GM21717 (cell line): ENCODE measurements around the gene RALB.

Experiments used
- ATAC-seq: cut with Tn5 transposase; IDR thresholded peaks from one replicate; pipeline ENCODE4 v1.9.1; 2021; ENCODE audit warnings: mild to moderate bottlenecking, moderate library complexity; ENCODE audit not compliant: unreplicated experiment

Gene RALB

DNA sequence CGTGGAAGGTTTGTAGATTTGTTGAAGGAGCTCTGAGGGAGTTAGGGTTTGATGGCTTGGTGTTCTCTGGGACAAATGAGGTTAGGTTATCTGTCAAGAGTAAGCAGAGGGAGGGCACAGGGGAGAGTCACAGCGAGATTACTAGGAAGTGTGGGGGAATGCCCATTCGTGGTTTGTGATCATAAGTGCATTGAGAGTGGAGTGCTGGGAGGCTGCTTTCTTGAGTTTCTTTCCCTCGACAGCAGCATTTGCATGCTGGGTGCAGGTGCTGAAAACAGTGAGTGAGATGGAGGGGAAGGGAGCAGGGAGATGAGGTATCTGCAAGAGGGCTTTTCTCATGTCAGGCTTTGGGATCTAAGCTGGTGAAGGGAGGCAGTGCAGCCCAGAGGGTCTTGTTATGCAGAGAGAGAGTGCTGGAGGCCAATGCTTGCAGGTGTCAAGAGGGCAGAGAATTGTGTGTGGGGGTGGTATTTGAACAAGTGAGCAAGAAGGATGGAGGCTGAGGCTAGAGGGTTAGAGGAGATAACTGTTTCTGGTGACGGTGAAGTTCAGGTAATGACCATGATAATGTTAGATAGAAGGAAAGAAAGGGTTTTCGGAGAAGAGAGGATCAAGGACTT lies 8.8 kb downstream of the RALB start:
- ATAC-seq: peak; percentile 89

DNA sequence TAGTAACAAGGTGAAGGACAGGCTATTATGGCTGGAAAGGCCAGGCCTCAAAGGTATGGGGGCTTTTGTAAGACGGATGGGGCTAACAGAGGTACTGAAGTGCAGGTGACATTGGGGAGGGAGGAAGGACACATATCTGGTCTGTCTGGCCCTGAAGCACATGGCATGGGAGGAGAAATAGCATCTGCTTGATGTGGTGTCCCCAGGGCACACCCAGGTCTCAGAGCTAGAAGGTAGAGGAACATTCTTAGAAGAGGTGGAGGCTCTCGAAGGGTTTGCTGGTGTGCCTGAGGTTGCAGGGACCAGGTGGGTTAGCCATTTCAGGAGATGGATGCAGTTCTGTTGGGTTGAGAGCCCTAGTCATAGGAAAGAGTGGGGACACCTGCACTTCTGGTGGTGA lies 9.5 kb downstream of the RALB start:
- ATAC-seq: no peak

DNA sequence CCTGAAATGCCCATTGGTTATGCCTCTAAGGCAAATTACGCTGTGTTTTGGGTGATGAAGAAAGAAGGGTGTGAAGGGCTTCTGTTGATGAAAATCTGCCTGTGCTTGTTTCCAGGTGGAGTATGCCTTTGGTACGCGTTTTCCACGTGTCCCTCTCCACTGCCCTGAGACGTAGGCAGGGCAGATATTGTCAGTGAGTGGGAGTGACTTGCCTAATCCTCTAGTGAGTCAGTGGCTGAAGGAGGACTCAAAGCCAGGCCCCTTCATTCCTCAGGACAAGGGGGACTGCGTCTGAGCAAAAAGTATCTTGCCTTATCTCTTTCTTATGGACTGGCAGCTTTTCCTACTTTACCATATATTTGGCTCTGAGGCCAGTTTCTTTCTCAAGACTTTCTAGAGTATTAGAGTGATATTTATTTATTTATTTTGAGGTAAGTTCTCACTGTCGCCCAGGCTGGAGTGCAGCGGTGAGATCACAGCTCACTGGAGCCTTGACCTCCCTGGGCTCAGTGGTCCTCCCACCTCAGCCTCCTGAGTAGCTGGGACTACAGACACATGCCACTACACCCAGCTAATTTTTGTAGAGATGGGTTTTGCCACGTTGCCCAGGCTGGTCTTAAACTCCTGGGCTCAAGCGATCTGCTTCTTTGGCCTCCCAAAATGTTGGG lies 10.2 kb downstream of the RALB start:
- no peak for ATAC-seq

DNA sequence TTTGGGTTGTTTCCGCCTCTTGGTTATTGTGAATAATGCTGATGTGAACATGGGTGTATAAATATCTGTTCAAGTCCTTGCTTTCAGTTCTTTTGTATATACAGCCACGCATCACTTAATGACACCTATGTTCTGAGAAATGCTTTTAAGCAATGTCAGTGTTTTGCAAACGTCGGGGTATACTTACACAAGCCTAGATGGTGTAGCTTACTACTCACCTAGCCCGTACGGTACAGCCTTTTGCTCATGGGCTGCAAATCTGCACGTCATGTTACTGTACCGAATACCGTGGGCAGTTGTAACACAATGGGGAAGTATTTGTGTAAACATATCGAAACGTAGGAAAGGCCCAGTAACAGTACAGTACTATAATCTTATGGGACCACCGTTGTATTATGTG lies 12.4 kb downstream of the RALB start:
- ATAC-seq: no peak

DNA sequence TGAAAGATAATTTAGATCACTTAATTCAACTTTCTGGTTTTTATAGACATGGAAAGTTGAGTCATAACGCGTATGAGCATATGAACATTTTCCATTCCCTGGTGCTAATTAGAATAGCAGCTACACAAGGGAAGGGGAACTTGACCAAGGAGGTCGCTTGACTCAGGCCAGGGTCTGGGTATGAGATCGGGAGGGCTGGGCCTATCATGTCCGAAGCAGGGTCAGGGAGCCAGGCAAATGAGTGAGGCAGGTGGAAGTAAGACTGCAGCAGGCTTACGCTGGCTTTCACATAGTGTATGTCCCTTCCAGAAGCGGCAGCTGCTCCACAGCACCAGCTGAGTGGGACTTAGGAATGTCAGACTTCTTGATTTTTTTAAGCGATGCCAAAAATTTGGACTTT lies 14.7 kb downstream of the RALB start:
- ATAC-seq: no peak

DNA sequence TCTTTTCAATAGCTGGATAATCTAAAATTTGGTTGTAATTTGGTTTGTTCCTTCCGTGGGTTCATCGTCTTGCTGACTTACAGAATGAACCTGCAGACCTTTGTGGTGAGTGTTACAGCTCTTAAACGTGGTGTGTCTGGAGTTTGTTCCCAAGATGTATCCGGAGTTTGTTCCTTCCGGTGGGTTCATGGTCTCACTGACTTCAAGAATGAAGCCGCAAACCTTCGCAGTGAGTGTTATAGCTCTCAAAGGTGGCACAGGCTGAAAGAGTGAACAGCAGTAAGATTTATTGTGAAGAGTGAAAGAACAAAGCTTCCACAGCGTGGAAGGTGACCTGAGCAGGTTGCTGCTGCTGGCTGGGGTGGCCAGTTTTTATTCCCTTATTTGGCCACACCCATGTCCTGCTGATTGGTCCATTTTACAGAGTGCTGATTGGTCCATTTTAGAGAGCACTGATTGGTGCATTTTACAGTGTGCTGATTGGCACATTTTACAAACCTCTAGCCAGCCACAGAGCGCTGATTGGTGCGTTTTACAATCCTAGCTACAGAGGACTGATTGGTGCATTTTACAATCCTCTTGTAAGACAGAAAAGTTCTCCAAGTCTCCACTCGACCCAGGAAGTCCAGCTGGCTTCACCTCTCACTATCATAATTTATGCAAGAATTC lies 16.6 kb downstream of the RALB start:
- no peak for ATAC-seq

DNA sequence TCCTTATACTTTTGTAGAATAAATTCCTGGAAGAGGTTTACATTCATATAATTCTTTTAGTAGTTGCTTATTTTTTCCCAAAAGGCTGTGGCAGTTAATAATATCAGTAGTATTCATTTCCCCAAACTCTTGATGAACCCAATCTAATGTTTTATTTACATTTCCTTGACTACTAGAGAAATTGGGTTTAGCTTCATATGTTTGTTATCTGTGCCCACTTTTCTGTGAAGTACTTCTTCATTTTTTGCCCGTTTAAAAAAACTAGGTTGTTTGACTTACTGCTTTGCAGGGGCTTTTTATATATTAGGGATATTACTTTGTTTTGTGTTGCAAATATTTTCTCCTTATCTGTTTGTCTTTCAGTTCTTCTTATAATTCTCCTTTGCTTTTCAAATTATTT lies 17.2 kb downstream of the RALB start:
- no peak for ATAC-seq

DNA sequence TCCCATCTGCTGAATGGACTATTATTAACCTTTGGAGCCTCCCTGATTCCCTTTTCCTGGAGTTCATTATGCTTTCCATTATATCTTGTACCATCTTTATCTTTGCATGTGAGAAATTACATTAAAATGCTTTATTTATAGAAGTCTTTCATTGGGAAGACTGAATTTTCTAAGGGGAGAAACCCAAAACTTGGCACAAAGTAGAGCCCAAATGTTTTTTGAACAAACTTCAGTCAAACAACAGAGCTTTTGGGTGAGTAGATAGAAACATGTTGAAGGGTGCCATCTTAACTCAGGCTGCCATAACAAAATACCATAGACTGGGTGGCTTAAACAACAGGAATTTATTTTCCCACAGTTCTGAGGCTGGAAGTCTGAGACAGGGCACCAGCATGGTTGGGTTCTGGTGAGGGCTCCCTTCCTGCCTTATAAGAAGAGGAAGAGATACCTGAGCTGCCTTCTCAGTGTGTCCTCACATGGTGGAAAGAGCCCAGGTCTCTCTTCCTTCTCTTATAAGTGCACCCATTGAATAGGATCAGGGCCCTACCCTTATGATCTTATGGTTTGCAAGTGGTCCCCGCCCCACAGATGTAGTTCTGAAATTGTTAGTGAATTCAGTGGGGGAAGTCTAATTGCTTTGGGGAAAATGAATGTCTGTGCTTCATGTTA lies 19.2 kb downstream of the RALB start:
- no peak for ATAC-seq

DNA sequence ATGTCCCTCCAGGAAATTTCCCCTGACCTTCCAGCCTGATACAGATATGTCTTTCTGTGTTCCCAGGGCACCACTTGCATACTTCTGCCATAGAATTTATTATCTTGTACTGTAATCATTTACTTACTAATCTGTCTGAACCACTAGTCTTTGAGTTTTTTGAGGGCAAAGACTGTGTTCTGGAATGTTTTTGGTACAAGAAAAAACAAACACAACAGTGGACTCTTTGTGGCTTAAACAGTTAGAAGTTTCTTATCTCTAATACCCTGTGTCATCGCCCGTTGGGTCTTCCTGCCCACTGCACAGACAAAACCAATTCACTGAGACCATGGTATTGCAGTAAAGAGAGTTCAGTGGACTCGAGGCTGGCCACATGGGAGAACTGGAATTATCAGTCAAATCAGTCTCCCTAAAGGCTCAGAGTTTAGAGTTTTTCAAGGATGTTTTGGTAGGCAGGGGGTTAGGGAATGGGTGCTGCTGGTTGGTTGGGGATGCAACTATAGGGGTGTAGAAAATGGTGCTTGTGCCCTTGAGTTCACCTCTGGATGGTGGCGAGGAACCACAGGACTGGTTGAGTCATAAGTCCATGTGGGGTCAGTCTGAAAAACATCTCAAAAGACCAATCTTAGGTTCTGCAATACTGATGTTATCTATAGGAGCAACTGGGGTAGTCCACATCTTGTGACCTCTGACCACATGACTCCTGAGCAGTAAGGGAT lies 20.3 kb downstream of the RALB start:
- no peak for ATAC-seq

DNA sequence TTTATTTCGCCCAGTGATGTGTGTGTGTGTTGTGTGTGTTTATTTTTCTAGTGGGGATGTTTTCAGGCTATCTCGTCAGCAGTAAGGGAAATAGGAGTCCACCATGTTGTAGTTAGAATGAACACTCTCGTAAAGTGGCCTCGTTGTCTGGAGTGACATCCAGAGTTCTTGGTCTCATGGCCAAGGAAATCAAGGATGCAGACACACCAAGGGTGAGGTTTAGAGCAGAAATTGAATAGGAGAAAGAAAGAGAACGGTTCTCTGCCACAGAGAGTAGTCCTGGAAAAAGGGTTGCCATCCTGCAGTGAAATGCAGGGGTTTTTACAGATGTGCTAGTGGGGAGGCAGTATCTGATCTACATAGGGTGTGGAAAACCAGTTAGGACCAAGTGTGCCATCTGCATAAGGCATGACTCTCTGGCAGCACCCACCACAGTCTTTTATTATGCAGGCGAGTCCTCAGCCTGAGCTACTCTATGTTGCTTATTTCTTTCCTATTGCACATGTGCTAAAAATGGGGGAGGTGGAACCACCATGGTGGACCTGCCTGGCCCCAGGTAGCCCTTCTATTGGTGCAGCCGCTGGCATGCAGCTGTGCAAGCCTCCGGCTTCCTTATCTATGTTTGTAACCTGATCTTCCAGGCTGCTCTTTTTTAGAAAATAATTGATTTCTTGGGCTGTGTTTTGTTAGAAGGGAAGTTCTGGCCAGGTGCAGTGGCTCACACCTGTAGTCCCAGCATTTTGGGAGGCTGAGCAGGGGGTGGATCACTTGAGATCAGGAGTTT lies 23.2 kb downstream of the RALB start:
- no peak for ATAC-seq

DNA sequence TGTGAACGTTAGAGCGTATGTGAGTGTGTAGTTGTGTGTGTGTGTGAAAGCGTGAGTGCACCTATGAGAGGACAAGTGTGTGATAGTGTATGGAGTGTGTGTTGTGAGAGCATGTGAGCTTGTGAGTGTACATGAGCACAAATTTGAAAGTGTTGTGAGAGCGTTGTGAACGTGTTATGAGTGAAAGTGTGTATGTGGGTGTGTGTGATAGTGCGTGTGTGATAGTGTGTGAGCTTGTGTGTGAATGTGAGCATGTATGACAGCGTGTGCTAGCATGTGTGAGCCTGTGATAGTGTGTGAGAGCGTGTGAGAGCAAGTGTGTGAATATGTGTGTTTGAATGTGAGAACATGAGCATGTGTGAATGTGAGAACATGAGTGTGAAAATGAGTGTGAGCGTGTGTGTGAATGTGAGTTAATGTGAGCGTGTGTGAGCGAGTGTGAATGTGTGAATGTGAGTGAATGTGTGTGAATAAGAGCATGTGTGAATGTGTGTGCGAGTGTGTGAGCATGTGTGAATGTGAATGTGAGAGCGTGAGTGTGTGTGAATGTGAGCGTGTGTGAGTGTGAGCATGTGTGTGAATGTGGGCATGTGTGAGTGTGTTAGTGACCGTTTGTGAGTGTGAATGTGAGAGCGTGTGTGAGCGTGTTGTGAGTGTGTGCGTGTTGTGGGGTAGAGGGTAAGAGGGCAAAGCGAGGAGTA lies 25.0 kb downstream of the RALB start:
- ATAC-seq: no peak

DNA sequence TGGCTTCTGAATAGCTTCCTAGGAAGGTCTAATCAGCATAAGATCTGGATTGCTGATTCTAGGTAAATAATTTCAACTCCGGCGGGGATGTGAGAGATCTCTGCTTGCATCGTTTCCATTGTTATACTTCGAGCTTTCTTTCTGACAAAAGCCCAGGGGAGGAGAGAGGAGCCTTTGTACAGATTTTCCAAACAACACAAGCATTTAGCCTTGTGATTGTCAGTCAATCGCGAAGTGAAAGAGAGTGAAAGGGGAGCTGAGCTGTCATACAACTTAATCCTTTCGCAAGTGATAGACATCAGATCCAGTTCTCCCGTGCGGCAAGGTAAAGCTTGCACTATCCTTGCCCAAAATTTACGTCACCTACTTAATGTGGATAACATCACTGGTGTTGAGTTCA lies 26.2 kb downstream of the RALB start:
- no peak for ATAC-seq

DNA sequence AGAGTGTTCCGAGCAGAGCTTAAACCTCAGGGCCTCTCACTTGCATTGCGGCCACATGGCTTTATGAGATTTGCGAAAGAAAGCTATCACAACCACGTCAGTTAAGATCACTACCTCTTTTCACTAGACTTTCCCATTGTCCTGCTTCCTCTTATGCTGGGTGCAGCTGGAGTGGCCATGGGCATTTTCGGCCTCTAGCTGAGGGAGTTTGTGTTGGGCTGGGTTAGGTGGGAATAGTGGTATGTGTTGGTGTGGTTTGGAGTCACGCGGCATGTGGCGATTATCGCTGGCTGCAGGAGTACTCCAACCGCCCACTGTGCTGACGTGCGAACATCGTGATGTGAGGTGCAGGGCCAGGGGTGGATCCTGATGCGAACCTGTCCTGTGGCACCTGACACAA lies 27.1 kb downstream of the RALB start:
- ATAC-seq: no peak

DNA sequence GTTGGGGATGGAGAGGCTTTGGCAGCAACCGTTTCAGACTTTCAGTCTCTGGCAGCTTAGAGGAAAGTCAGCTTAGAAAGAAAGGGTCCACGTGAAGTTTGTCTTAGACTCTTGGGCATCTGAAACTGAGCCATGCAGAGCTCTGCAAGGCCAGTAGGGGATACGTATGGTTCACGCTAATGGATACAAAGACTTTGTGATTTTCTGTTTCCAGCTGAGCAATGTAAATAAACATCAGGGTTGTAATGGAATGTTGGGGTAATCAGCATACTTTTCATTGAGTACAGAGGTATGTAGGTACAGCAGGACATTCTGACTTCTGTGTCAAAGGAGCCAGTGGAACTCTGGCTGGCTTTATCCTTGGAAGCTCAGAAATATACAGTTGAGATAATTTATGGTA lies 31.0 kb downstream of the RALB start:
- ATAC-seq: no peak

DNA sequence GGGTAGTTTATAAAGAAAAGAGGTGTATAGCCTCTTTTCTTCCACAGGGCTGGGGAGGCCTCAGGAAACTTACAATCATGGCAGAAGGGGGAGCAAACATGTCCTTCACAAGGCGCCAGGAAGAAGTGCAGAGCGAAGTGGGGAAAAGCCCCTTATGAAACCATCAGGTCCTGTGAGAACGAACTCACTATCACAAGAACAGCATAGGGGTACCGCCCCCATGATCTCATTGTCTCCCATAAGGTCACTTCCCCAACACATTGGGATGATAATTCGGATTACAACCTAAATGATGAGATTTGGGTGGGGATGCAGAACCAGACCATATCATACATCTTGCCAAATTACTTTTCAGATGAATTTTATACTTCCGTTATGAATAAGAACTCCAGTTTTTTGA lies 32.4 kb downstream of the RALB start:
- ATAC-seq: no peak

DNA sequence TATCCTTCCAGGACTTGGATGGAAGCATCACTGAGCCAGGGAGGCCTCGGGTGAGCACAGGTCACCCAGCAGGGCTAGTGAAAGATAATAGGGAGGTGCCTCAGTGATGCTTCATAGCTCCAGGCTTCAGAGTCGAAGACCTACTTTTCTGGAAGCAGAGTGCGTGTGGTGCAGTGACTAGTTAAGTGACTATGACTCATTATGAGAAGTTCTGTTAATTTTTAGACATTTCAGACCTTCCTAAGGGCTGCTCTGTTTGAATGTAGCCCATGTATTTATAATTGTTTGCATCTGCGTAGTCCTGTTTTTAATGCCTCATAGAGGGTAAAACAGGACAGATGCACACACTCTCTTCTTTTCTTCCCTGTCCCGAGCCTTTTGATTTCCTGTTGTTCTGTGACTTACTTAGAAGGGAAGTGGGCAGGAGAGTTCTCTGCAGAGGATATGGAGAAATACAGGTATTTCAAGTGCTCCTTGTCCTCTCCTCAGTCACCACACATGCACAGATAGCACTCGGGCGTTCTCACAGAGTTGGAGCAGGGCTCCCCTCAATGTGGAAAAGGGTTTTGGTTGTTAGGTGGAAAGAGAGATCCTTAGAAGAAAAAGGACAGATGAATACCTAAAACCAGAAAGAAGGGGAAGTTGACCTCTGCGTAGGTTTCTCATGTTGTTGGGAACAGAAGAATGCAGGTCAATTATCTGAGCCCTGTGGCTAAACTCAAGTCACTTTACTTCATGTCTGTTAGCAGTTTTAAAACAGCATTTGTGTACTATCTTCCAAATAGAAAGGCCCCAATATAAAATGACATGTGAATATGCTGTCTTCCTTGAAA lies 34.7 kb downstream of the RALB start:
- ATAC-seq: peak; percentile 97

DNA sequence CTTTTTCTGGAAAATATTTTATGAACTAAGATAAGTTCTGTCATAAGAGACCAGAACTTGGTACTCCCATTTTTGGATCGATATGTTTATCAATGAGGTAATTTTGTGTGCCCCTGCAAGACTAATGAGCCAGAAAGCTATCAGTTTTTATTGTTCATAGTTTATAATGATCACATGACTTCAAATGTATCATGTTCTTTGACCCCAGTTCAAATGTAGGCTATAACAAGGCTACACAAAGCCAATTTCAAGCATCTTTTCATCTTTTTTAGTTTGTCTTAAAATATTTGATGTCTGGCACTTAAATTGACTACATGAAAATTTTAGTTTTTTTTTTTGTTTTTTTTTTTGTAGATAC lies 35.3 kb downstream of the RALB start:
- ATAC-seq: no peak

DNA sequence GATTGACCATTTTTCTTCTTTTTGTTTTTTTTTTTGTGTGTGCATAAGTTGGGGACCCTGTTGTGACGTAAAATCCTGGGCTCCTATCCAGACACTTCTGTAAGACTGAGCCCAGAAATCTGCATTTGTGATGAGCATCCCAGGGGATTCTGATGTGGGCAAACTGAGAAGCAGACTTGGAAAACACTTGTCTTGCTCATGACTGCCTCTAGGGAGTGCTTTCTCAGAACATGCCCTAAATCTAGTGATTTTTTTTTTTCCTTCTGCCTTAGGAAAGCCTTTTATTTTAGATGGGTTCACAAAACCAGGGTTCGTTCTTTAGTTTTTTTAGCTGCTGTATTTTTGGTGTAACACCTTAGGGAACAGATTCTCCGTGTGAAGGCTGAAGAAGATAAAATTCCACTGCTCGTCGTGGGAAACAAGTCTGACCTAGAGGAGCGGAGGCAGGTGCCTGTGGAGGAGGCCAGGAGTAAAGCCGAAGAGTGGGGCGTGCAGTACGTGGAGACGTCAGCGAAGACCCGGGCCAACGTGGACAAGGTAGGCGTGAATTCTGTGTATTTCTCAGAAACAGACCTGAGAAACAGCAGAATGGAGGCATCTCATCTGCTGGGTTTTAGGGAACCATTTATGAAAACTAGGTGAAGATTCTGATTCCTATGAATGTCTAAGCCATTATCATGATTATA lies 36.7 kb downstream of the RALB start:
- ATAC-seq: no peak

DNA sequence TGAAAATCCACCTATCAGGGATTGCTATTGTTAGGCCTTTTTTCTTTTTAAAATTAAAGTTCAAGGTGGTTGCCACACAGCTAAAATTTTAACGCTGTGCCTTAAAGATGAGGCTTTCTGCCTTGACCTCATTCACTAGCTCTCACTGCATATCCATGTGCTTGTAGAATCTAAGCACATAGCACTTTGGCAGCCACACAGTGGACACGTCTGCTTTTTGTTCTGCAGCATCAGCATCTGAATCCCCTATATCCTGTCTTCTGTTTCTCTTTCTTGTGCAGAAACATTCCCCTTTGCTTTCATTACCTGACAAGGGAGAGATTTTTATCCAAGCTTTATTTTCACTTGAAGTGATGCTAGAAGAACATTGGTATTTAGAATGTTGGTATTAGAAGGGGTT lies 38.1 kb downstream of the RALB start:
- ATAC-seq: no peak
